Liver (tissue), 9 donors: ENCODE results near the gene ZNRF2. TPM values are rescaled to one million over a fixed set of nuclear protein-coding genes. Genes with fewer than 3 reads are reported as not detected.

Experiments used
- DNase-seq: peaks from one replicate; pipeline ENCODE4 v3.0.0-alpha.2; 2017; ENCODE audit warnings: low spot score
- H3K27ac ChIP-seq, 2 donors: one replicate each; pipeline ENCODE4 v1.7.0; 2013; ENCODE audit warnings: inconsistent platforms in 2 of 2, low read length in 2 of 2, control low read depth in 1 of 2, low read depth in 1 of 2, mild to moderate bottlenecking in 1 of 2
- H3K27me3 ChIP-seq, 4 donors: one replicate each; pipeline versions ENCODE4 v1.6.1 to v1.7.0; 2013; ENCODE audit warnings: low read length in 3 of 4, inconsistent platforms in 1 of 4, mild to moderate bottlenecking in 1 of 4, moderate library complexity in 1 of 4; ENCODE audit not compliant: control insufficient read depth in 4 of 4, insufficient read depth in 4 of 4
- H3K36me3 ChIP-seq, 4 donors: one replicate each; pipeline versions ENCODE4 v1.6.1 to v1.7.0; 2013; ENCODE audit warnings: low read length in 3 of 4, mild to moderate bottlenecking in 3 of 4, low read depth in 1 of 4, moderate library complexity in 1 of 4; ENCODE audit not compliant: control insufficient read depth in 4 of 4, insufficient read depth in 3 of 4
- H3K4me1 ChIP-seq, 4 donors: one replicate each; pipeline versions ENCODE4 v1.6.1 to v1.7.0; 2013; ENCODE audit warnings: low read length in 3 of 4, mild to moderate bottlenecking in 3 of 4, moderate library complexity in 1 of 4; ENCODE audit not compliant: control insufficient read depth in 4 of 4, insufficient read depth in 4 of 4
- H3K4me3 ChIP-seq, 3 donors: one replicate each; pipeline versions ENCODE4 v1.6.1 to v1.7.0; 2013; ENCODE audit warnings: low read length in 3 of 3, control low read depth in 1 of 3, low read depth in 1 of 3, mild to moderate bottlenecking in 1 of 3
- H3K9ac ChIP-seq, 2 donors: one replicate each; pipeline ENCODE4 v1.7.0; 2013; ENCODE audit warnings: low read length in 2 of 2, mild to moderate bottlenecking in 2 of 2, moderate library complexity in 2 of 2, control low read depth in 1 of 2, low read depth in 1 of 2
- H3K9me3 ChIP-seq, 4 donors: one replicate each; pipeline versions ENCODE4 v1.6.1 to v1.7.0; 2013; ENCODE audit warnings: low read length in 3 of 4; ENCODE audit not compliant: control insufficient read depth in 4 of 4
- EGR1 ChIP-seq, 2 donors: IDR thresholded peaks; 2 replicates each; pipeline ENCODE4 v1.6.1; 2016 to 2018; ENCODE audit warnings: antibody characterized with exemption in 2 of 2, low read depth in 2 of 2
- FOXA1 ChIP-seq: IDR thresholded peaks from 2 replicates; pipeline ENCODE4 v1.6.1; 2016; ENCODE audit warnings: antibody characterized with exemption
- FOXA2 ChIP-seq: IDR thresholded peaks from 2 replicates; pipeline ENCODE4 v1.6.1; 2016; ENCODE audit warnings: antibody characterized with exemption
- HNF4A ChIP-seq, 2 donors: conservative IDR thresholded peaks; 2 replicates each; pipeline ENCODE4 v1.6.1; 2016; ENCODE audit warnings: antibody characterized with exemption in 2 of 2, mild to moderate bottlenecking in 2 of 2
- HNF4G ChIP-seq: IDR thresholded peaks from 2 replicates; pipeline ENCODE4 v1.6.1; 2016; ENCODE audit warnings: antibody characterized with exemption
- JUND ChIP-seq, 2 donors: IDR thresholded peaks; 2 replicates each; pipeline ENCODE4 v1.6.1; 2016; ENCODE audit warnings: antibody characterized with exemption in 2 of 2
- NR2F2 ChIP-seq: IDR thresholded peaks from 2 replicates; pipeline ENCODE4 v1.6.1; 2016; ENCODE audit warnings: antibody characterized with exemption
- RAD21 ChIP-seq, 2 donors: IDR thresholded peaks; 2 replicates each; pipeline ENCODE4 v1.6.1; 2016; ENCODE audit warnings: antibody characterized with exemption in 2 of 2, mild to moderate bottlenecking in 2 of 2
- REST ChIP-seq: IDR thresholded peaks from 2 replicates; pipeline ENCODE4 v1.6.1; 2016; ENCODE audit warnings: antibody characterized with exemption, mild to moderate bottlenecking
- RXRA ChIP-seq, 2 donors: IDR thresholded peaks; 2 replicates each; pipeline ENCODE4 v1.6.1; 2017 to 2018; ENCODE audit warnings: antibody characterized with exemption in 2 of 2, mild to moderate bottlenecking in 1 of 2
- SP1 ChIP-seq: IDR thresholded peaks from 2 replicates; pipeline ENCODE4 v1.6.1; 2018; ENCODE audit warnings: antibody characterized with exemption, mild to moderate bottlenecking
- TAF1 ChIP-seq: conservative IDR thresholded peaks from 2 replicates; pipeline ENCODE4 v1.6.1; 2016; ENCODE audit warnings: antibody characterized with exemption, mild to moderate bottlenecking
- YY1 ChIP-seq: IDR thresholded peaks from 2 replicates; pipeline ENCODE4 v1.6.1; 2016; ENCODE audit warnings: antibody characterized with exemption, mild to moderate bottlenecking
- ZBTB33 ChIP-seq: IDR thresholded peaks from 2 replicates; pipeline ENCODE4 v1.6.1; 2016; ENCODE audit warnings: antibody characterized with exemption
- WGBS: extraction: QIAGEN DNeasy Blood & Tissue Kit; methylation state at CpG from one replicate; pipeline ENCODE4 v1.1.7; 2013; 5-methylcytosine and 5-hydroxymethylcytosine counted together
- polyA plus RNA-seq, 2 donors: library from polyadenylated mRNA; stranded (reverse) in 1 of 2; unstranded in 1 of 2; fragments of 200-250 nt in 1 of 2; fragments of >200 nt in 1 of 2; fragmentation: Nextera tagmentation in 1 of 2; extraction: Ambion mirVana in 1 of 2; gene quantifications; one replicate each; pipeline versions ENCODE4 v1.2.1 to v1.2.3, GENCODE V29; 2013 to 2015
- total RNA-seq, 2 donors: library from RNA; depleted of rRNA; stranded (reverse); fragments of >200 nt; gene quantifications; one replicate each; pipeline ENCODE4 v1.2.3, GENCODE V29; 2014
- TF ChIP-seq, protein P1 (sequence below): IDR thresholded peaks from 2 replicates; pipeline ENCODE4 v1.6.1; 2016; ENCODE audit warnings: antibody characterized with exemption
- TF ChIP-seq, protein P2 (sequence below): fragments of 150-350 bp; IDR thresholded peaks from 2 replicates; pipeline ENCODE4 v1.5.1; 2017; ENCODE audit warnings: improper control_type of control experiment, low read depth, low read length; ENCODE audit not compliant: missing input control
- TF ChIP-seq, protein P3 (sequence below): IDR thresholded peaks from 2 replicates; pipeline ENCODE4 v1.6.1; 2016; ENCODE audit warnings: antibody characterized with exemption
- donor health status: healthy.
- donor health status: healthy.
- donor health status: healthy.
- donor health status: healthy.
- donor health status: healthy.

ZNRF2 gene
- total and polyA plus RNA-seq, 4 donors = 6.9 to 30.0 (median 12.7) TPM

DNA sequence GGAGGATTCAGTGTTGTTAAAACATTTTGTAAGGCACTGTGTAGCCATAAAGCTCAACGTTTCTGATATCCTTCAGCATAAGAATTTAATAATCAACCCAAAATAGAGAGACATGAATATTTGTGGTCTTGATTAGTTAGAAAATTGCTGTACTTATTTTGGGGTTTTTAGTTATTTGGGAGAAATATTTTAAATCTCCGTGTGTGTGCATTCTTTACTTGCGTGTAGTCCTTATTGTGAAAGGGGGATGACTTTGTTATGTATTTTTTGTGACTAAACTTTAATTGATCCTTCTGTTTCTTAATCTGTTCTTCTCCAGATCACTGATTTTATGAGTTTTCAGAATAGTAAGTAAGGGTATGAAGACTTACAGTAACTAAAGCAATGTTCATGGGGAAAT, 81.2 kb downstream of the ZNRF2 start:
- no peak for DNase-seq
- WGBS = 94% methylated on average over 3 of the region's 3 CpGs
- no peaks in the 10 kb centered on the region for H3K36me3 ChIP-seq
- no peaks in the 10 kb centered on the region for H3K9me3 ChIP-seq
- TF ChIP-seq FOXA2 (no peak), TAF1 (no peak), HNF4A (conservative IDR thresholded peaks at IDR 0.05) (no peak)
- H3K27me3 ChIP-seq = no peaks in the 10 kb centered on the region
- H3K9ac ChIP-seq = no peak overlapping the region
- H3K4me1 ChIP-seq = no peaks in the 10 kb centered on the region
- no peak overlapping the region for H3K4me3 ChIP-seq
- no peak overlapping the region for H3K27ac ChIP-seq

DNA sequence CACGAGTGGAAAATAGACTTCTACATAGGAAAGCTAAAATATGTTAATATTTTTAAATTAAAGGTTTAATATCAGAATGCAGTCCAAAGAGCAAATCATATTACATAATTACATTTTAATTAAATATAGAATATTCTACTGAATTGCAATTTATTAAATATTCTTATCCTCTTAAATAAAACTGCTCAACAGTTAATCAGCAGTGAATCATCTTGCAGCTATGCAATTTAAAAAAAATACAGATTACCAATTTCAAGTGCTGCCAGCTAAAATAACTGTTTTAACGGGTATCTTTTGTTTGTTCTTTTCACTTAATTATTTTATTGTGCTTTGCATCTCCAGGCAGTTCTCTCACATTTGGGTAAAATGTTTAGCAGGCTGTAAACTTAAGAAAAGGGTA, 82.2 kb downstream of the ZNRF2 start:
- WGBS = 84% methylated on average over 2 of the region's 2 CpGs
- Histone ChIP-seq H3K27ac (no peak overlapping the region), H3K9me3 (no peaks in the 10 kb centered on the region), H3K4me3 (no peak overlapping the region), H3K9ac (no peak overlapping the region), H3K27me3 (no peaks in the 10 kb centered on the region), H3K36me3 (peaks cover 0 to 1% (median 0%) of the 10 kb centered on the region in 4 donors), H3K4me1 (no peaks in the 10 kb centered on the region)
- no peak for DNase-seq
- TF ChIP-seq JUND (IDR thresholded peaks at IDR 0.05) = no peak
- no peak for TF ChIP-seq HNF4A (conservative IDR thresholded peaks at IDR 0.05)
- TF ChIP-seq TAF1 = no peak
- no peak for TF ChIP-seq HNF4G
- TF ChIP-seq RXRA (IDR thresholded peaks at IDR 0.05) = no peak
- TF ChIP-seq, protein P1, sequence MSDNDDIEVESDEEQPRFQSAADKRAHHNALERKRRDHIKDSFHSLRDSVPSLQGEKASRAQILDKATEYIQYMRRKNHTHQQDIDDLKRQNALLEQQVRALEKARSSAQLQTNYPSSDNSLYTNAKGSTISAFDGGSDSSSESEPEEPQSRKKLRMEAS = no peak
- TF ChIP-seq SP1 = no peak
- TF ChIP-seq, protein P2, sequence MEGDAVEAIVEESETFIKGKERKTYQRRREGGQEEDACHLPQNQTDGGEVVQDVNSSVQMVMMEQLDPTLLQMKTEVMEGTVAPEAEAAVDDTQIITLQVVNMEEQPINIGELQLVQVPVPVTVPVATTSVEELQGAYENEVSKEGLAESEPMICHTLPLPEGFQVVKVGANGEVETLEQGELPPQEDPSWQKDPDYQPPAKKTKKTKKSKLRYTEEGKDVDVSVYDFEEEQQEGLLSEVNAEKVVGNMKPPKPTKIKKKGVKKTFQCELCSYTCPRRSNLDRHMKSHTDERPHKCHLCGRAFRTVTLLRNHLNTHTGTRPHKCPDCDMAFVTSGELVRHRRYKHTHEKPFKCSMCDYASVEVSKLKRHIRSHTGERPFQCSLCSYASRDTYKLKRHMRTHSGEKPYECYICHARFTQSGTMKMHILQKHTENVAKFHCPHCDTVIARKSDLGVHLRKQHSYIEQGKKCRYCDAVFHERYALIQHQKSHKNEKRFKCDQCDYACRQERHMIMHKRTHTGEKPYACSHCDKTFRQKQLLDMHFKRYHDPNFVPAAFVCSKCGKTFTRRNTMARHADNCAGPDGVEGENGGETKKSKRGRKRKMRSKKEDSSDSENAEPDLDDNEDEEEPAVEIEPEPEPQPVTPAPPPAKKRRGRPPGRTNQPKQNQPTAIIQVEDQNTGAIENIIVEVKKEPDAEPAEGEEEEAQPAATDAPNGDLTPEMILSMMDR = no peak
- TF ChIP-seq EGR1 (IDR thresholded peaks at IDR 0.05; ENCODE audit: low read depth in 2 of 2) = no peak
- no peak for TF ChIP-seq FOXA2
- TF ChIP-seq YY1 = no peak
- no peak for TF ChIP-seq REST
- TF ChIP-seq RAD21 (IDR thresholded peaks at IDR 0.05) = no peak

DNA sequence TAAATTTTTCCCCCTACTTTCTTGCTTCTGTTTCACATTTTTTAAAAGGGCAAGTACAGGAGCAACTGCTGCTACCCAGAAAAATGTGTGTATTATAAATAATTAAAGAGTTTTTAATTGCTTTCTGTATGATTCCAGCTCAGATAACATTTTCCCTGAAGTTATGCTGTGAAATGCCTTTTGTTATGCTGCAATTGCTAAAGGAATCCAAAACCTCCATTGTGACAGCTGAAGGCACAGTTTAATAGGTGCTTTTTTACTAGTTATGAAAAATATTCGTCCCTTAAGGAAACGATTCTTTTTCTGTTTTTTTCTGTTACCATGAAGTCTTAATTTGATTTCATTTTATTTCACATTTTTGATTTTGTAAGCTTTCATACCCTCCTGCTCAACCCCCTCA, 83.2 kb downstream of the ZNRF2 start:
- TF ChIP-seq NR2F2 = no peak
- TF ChIP-seq, protein P1 = no peak
- TF ChIP-seq, protein P3, sequence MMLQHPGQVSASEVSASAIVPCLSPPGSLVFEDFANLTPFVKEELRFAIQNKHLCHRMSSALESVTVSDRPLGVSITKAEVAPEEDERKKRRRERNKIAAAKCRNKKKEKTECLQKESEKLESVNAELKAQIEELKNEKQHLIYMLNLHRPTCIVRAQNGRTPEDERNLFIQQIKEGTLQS = no peak
- no peak for TF ChIP-seq TAF1
- no peak for TF ChIP-seq FOXA2
- no peak for TF ChIP-seq RXRA (IDR thresholded peaks at IDR 0.05)
- TF ChIP-seq FOXA1 = no peak
- TF ChIP-seq RAD21 (IDR thresholded peaks at IDR 0.05) = no peak
- TF ChIP-seq SP1 = no peak
- no peak for TF ChIP-seq JUND (IDR thresholded peaks at IDR 0.05)
- TF ChIP-seq ZBTB33 = no peak
- no peak for DNase-seq
- no peak overlapping the region for H3K9ac ChIP-seq
- H3K27ac ChIP-seq = no peak overlapping the region
- H3K9me3 ChIP-seq = no peaks in the 10 kb centered on the region
- WGBS = 90% methylated on average over 2 of the region's 2 CpGs
- no peak overlapping the region for H3K4me3 ChIP-seq
- H3K36me3 ChIP-seq = peaks cover 0 to 6% (median 0%) of the 10 kb centered on the region in 4 donors
- H3K27me3 ChIP-seq = no peaks in the 10 kb centered on the region
- H3K4me1 ChIP-seq = no peaks in the 10 kb centered on the region
